A673 (cell line): Measurements from ENCODE around the gene B3GNT2. TPM values are rescaled to one million over a fixed set of nuclear protein-coding genes. Genes with fewer than 3 reads are reported as not detected.

Source experiments
- BruUV-seq: library from RNA; stranded (reverse); fragments of 400-500 nt; replicated peaks from 2 replicates; lab custom pipeline; 2021; lab: Mats Ljungman, UMichigan
- CTCF ChIA-PET: fragments of 300-600 bp; sonication (Branson Sonifier 250); formaldehyde crosslinking; loops from one replicate; lab custom pipeline; 2022; ENCODE audit warnings: antibody characterized with exemption; lab: Charles Lee
- POLR2A ChIA-PET: fragments of 300-600 bp; sonication (Branson Sonifier 250); formaldehyde crosslinking; loops from one replicate; lab custom pipeline; 2022; ENCODE audit warnings: antibody characterized with exemption; ENCODE audit not compliant: low non-redundant PET; lab: Charles Lee
- DNase-seq: peaks from one replicate; pipeline ENCODE4 v3.0.0-alpha.2; 2015; ENCODE audit warnings: low spot score
- H3K27ac ChIP-seq: fragments of 200-600 bp; sonication (generic); 2 replicates; pipeline ENCODE4 v1.5.1; 2016; ENCODE audit warnings: mixed run types, low read depth, mild to moderate bottlenecking, mixed read lengths, antibody characterized with exemption, low read length; ENCODE audit not compliant: poor library complexity, severe bottlenecking
- H3K27me3 ChIP-seq: fragments of 200-600 bp; sonication (generic); replicated peaks from 2 replicates; pipeline ENCODE4 v1.6.1; 2017; ENCODE audit warnings: mixed run types, low read depth, mild to moderate bottlenecking, mixed read lengths, antibody characterized with exemption, low read length; ENCODE audit not compliant: insufficient read depth, poor library complexity
- H3K36me3 ChIP-seq: fragments of 200-600 bp; sonication (generic); 2 replicates; pipeline ENCODE4 v1.6.1; 2016; ENCODE audit warnings: mixed run types, mild to moderate bottlenecking, mixed read lengths, antibody characterized with exemption, low read length; ENCODE audit not compliant: insufficient read depth, poor library complexity, severe bottlenecking
- H3K4me1 ChIP-seq: fragments of 200-600 bp; sonication (generic); 2 replicates; pipeline ENCODE4 v1.6.1; 2017; ENCODE audit warnings: mixed run types, mild to moderate bottlenecking, mixed read lengths, antibody characterized with exemption, low read length; ENCODE audit not compliant: insufficient read depth, poor library complexity, severe bottlenecking
- H3K4me3 ChIP-seq: fragments of 200-600 bp; sonication (generic); 2 replicates; pipeline ENCODE4 v1.5.1; 2016; ENCODE audit warnings: low read depth, mixed run types, mild to moderate bottlenecking, mixed read lengths, low read length; ENCODE audit not compliant: poor library complexity, severe bottlenecking
- H3K9me3 ChIP-seq: fragments of 200-600 bp; sonication (generic); 2 replicates; pipeline ENCODE4 v1.6.1; 2016; ENCODE audit warnings: mixed run types, low read depth, mild to moderate bottlenecking, mixed read lengths, antibody characterized with exemption, low read length; ENCODE audit not compliant: poor library complexity, severe bottlenecking
- EZH2 ChIP-seq: fragments of 200-600 bp; sonication (generic); IDR thresholded peaks from 2 replicates; pipeline ENCODE4 v1.6.1; 2017; ENCODE audit warnings: borderline replicate concordance, low read depth, mild to moderate bottlenecking, mixed read lengths, antibody characterized with exemption, low read length; ENCODE audit not compliant: poor library complexity, severe bottlenecking
- intact Hi-C: fragments of 100-400 bp; cut with micrococcal nuclease; formaldehyde crosslinking; loops from one replicate; pipeline ENCODE4 v1.10.0; 2022; ENCODE audit not compliant: unreplicated experiment
- total RNA-seq: library from RNA; stranded (reverse); gene quantifications from 2 replicates; pipeline ENCODE4 v1.2.3, GENCODE V29; 2021
- TF ChIP-seq, protein P1 (sequence below): fragments of 300-800, 200-600 bp; sonication (generic); conservative IDR thresholded peaks from 2 replicates; pipeline ENCODE4 v1.5.1; 2017; ENCODE audit warnings: low read depth, mild to moderate bottlenecking, antibody characterized with exemption, low read length, moderate library complexity, mixed read lengths

Gene B3GNT2
- total RNA-seq, 1 experiment from 2014 or later = 6.5 TPM

DNA sequence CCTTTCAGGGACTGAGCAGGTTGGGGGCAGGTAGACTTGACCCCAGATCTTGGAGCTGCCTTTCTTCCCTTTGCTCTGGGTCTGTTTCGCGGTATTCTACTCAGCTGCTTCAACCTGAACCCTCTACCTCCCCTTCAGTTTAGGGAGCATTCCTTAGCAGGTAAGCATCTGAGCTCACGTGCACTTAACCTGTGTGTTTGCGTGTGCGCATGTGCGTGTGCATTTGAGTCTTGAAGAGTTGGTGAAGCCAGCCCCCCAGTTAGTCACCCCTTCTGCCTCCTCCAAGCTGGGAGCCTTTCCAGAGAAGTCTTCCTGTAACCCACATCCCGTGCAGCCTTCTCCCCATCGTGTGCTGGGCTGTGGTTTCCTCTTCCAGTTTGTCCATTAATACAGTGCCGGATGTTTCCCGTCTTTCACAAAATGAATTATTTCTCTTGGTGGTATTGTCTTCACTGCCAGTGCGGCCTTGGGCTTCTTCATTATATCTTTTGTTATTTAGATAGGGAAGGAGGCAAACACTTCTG lies 33.2 kb downstream of the B3GNT2 start:
- Histone ChIP-seq H3K27me3 (no peaks in the 10 kb centered on the region), H3K4me3 (no peak overlapping the region), H3K36me3 (no peaks in the 10 kb centered on the region), H3K27ac (no peak overlapping the region), H3K4me1 (no peaks in the 10 kb centered on the region), H3K9me3 (no peaks in the 10 kb centered on the region)
- TF ChIP-seq, protein P1, sequence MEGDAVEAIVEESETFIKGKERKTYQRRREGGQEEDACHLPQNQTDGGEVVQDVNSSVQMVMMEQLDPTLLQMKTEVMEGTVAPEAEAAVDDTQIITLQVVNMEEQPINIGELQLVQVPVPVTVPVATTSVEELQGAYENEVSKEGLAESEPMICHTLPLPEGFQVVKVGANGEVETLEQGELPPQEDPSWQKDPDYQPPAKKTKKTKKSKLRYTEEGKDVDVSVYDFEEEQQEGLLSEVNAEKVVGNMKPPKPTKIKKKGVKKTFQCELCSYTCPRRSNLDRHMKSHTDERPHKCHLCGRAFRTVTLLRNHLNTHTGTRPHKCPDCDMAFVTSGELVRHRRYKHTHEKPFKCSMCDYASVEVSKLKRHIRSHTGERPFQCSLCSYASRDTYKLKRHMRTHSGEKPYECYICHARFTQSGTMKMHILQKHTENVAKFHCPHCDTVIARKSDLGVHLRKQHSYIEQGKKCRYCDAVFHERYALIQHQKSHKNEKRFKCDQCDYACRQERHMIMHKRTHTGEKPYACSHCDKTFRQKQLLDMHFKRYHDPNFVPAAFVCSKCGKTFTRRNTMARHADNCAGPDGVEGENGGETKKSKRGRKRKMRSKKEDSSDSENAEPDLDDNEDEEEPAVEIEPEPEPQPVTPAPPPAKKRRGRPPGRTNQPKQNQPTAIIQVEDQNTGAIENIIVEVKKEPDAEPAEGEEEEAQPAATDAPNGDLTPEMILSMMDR = no peak
- no peak for TF ChIP-seq EZH2
- POLR2A ChIA-PET = no interaction called here
- no TSS peak for BruUV-seq
- intact Hi-C loops = no loop called here
- no peak for DNase-seq
- CTCF ChIA-PET = no interaction called here

DNA sequence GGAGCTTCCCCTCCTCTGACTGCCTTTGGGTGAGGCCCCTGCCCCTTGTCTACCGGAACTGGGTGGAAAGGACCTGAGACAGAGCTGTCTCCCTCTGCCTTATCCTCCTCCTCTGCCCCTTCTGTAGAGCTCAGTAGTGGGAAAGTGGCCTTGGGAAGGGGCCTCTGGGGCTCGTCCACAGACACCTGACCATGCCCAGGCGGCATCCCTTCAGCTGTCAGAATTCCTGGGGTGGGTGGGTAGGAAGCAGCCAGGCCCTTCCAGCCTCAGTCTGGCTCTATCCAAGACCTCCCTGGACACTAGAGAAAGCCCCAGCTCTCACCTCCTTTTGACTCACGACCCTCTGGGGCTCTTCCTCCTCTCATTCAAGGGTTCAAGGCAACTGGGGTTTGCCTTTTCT lies 35.6 kb downstream of the B3GNT2 start:
- BruUV-seq = no TSS peak
- DNase-seq = no peak
- CTCF ChIA-PET = no interaction called here
- POLR2A ChIA-PET = no interaction called here
- no peaks in the 10 kb centered on the region for H3K9me3 ChIP-seq
- no peaks in the 10 kb centered on the region for H3K36me3 ChIP-seq
- intact Hi-C loops = no loop called here
- no peak overlapping the region for H3K27ac ChIP-seq
- H3K4me1 ChIP-seq = no peaks in the 10 kb centered on the region
- TF ChIP-seq EZH2 = no peak
- TF ChIP-seq, protein P1 = no peak
- H3K4me3 ChIP-seq = no peak overlapping the region
- H3K27me3 ChIP-seq = no peaks in the 10 kb centered on the region

DNA sequence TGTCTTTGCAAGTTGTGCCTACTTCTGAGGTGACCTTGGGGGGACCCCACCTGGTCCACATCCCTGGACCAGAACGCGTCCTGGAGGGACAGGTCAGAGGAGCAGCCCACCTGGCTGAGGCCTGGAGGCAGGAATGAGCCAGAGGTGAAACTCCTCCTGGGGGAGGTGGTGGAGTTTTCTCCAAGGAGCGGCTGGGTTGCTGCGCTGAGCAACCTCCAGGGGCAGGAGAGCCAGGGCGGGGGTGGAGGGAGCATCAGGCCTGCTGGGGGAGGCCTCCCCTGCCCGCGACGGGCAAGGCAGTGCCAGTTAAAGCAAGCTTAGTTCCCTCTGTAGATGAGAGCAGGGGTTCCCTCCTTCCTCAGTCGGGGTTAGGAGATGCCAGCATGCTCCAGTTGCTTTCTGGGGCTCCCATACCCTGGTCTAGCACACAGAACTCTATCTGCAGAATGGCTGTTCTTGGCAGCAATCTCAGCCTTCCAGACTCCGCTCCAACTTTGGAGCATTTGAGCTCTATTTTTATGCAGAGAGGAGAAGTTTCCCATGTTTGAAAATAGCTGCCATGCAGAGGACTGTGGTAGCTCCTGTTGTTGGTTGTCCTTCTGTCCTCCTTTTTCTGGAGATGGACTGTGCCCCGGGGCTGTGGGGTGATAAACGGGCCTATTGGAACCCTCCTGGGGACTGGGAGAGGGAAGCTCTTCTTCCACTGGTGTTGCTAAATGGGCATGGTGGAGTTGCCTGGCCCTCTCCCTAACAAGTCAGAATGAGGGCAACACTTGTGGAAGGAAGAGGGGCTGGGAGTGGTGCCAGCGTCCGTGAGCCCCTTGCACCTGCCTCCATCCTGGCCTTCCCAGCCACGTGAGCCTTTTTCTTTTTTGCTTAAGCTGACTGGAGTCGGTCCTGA lies 39.1 kb downstream of the B3GNT2 start:
- TF ChIP-seq, protein P1 = no peak
- Histone ChIP-seq H3K27ac (no peak overlapping the region), H3K27me3 (no peaks in the 10 kb centered on the region), H3K36me3 (no peaks in the 10 kb centered on the region), H3K9me3 (no peaks in the 10 kb centered on the region), H3K4me1 (no peaks in the 10 kb centered on the region), H3K4me3 (no peak overlapping the region)
- no peak for DNase-seq
- ChIA-PET POLR2A (no interaction called here), CTCF (interaction anchor here (0.6 kb wide), 1 partner anchor 185 kb away, joined by 3 read pairs; no protein-coding TSS in a partner anchor)
- intact Hi-C loops = no loop called here
- no TSS peak for BruUV-seq
